ENCODE results near the gene FOXE3.

FOXE3 gene

GRCh38 chr1:47415728-47416318 lies at the start of gene FOXE3:
Gene FOXE3, plus strand, starts transcription at chr1:47416285. Its CDS starts 31 bp downstream, at chr1:47416316.
- DNase-seq (ENCODE audit: low read depth): no peak

- DNase-seq (ENCODE audit: low read depth): no peak
These were observed 48.4 kb upstream of the FOXE3 start for GRCh38 chr1:47367651-47368050.

GRCh38 chr1:47371016-47371517 lies 45.0 kb upstream of the FOXE3 start:
- no peak for DNase-seq (ENCODE audit: low read depth)

GRCh38 chr1:47374501-47374900 lies 41.6 kb upstream of the FOXE3 start:
- DNase-seq (ENCODE audit: low read depth): no peak

- DNase-seq (ENCODE audit: low read depth): no peak
These were observed 37.9 kb upstream of the FOXE3 start for GRCh38 chr1:47378147-47378546.

- no peak for DNase-seq (ENCODE audit: low read depth)
These were observed 35.4 kb upstream of the FOXE3 start for GRCh38 chr1:47380699-47381098.

- no peak for DNase-seq (ENCODE audit: low read depth)
These were observed 33.6 kb upstream of the FOXE3 start for GRCh38 chr1:47382399-47382983.

GRCh38 chr1:47384083-47384482 lies 32.0 kb upstream of the FOXE3 start:
- DNase-seq (ENCODE audit: low read depth): no peak

- DNase-seq (ENCODE audit: low read depth): no peak
These were observed 31.1 kb upstream of the FOXE3 start for GRCh38 chr1:47385020-47385419.

GRCh38 chr1:47386268-47386667 lies 29.8 kb upstream of the FOXE3 start:
- DNase-seq (ENCODE audit: low read depth): no peak

- DNase-seq (ENCODE audit: low read depth): no peak
These were observed 27.8 kb upstream of the FOXE3 start for GRCh38 chr1:47388030-47388890.

GRCh38 chr1:47388891-47389238 lies 27.2 kb upstream of the FOXE3 start:
- no peak for DNase-seq (ENCODE audit: low read depth)

GRCh38 chr1:47389731-47390130 lies 26.4 kb upstream of the FOXE3 start:
- no peak for DNase-seq (ENCODE audit: low read depth)

GRCh38 chr1:47390843-47391242 lies 25.2 kb upstream of the FOXE3 start:
- DNase-seq (ENCODE audit: low read depth): no peak

- no peak for DNase-seq (ENCODE audit: low read depth)
These were observed 22.9 kb upstream of the FOXE3 start for GRCh38 chr1:47393141-47393540.

GRCh38 chr1:47395433-47395832 lies 20.7 kb upstream of the FOXE3 start:
- no peak for DNase-seq (ENCODE audit: low read depth)

- DNase-seq (ENCODE audit: low read depth): no peak
These were observed 19.4 kb upstream of the FOXE3 start for GRCh38 chr1:47396671-47397196.

- no peak for DNase-seq (ENCODE audit: low read depth)
These were observed 16.8 kb upstream of the FOXE3 start for GRCh38 chr1:47399138-47399845.

- no peak for DNase-seq (ENCODE audit: low read depth)
These were observed 16.3 kb upstream of the FOXE3 start for GRCh38 chr1:47399846-47400155.

- no peak for DNase-seq (ENCODE audit: low read depth)
These were observed 14.3 kb upstream of the FOXE3 start for GRCh38 chr1:47401761-47402160.

- DNase-seq (ENCODE audit: low read depth): no peak
These were observed 13.5 kb upstream of the FOXE3 start for GRCh38 chr1:47402591-47402990.

- no peak for DNase-seq (ENCODE audit: low read depth)
These were observed 12.7 kb upstream of the FOXE3 start for GRCh38 chr1:47403321-47403910.

Measured in stimulated activated CD8-positive, alpha-beta memory T cell treated with anti-CD3 and anti-CD28 coated beads, Interleukin-12 subunit alpha, Interleukin-12 subunit beta, amount 100 ng/mL, for 1 hour (primary cell).